Stimulated activated CD8-positive, alpha-beta memory T cell treated with anti-CD3 and anti-CD28 coated beads, Interleukin-4, amount 100 ng/mL, for 48 hours (primary cell): ENCODE measurements around the gene TRMT112.

Source experiments
- DNase-seq: peaks from one replicate; pipeline ENCODE4 v3.0.0-alpha.2; 2020

Gene TRMT112

GRCh38 chr11:64268025-64268892, 49.1 kb downstream of the TRMT112 start:
- DNase-seq = no peak

GRCh38 chr11:64267207-64267945, 50.0 kb downstream of the TRMT112 start:
- DNase-seq = no peak
